ENCODE results near the gene KAZN.

- TF ChIP-seq POLR2A (IDR thresholded peaks at IDR 0.05) = no peak
- TF ChIP-seq CTCF (IDR thresholded peaks at IDR 0.05 in 8 of 11, conservative IDR thresholded peaks at IDR 0.05 in 3 of 11) = no peak
These were observed 298.0 kb downstream of the KAZN start for GRCh38 chr1:14896381-14897079.
